Stimulated activated CD8-positive, alpha-beta memory T cell treated with anti-CD3 and anti-CD28 coated beads, Interleukin-4, amount 100 ng/mL, for 48 hours (primary cell): Measurements from ENCODE around the gene KLHDC4.

ENCODE experiments used
- DNase-seq: peaks from one replicate; pipeline ENCODE4 v3.0.0-alpha.2; 2020

Gene KLHDC4

GRCh38 chr16:87697256-87697655, 68.5 kb downstream of the KLHDC4 start:
- DNase-seq: no peak

GRCh38 chr16:87696726-87697125, 69.1 kb downstream of the KLHDC4 start:
- no peak for DNase-seq

- DNase-seq: no peak
These were observed 70.3 kb downstream of the KLHDC4 start for GRCh38 chr16:87695534-87695933.

GRCh38 chr16:87694441-87695125, 71.2 kb downstream of the KLHDC4 start:
- DNase-seq: no peak

- DNase-seq: no peak
These were observed 72.0 kb downstream of the KLHDC4 start for GRCh38 chr16:87693827-87694226.

GRCh38 chr16:87692756-87693155, 73.0 kb downstream of the KLHDC4 start:
- DNase-seq: no peak

DNA sequence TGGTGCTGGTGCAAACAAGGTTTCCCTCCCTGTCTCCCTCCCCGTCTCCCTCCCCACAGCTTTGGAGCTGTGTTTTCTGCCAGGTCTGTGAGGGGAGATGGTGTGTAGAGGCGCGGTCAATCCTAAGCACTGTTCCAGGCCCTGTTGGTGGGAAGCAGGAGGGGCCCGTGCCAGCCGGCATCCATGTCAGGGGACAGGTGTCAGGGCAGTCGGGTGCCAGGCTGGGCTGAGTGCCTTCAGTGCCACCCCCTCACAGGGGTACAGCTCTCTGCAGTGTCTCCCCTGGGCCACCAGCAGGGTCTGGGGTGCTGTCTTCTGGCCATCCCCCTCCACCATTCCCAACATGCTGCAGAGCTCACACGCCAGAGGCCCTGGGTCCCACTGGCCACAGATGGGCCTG, 73.6 kb downstream of the KLHDC4 start:
- no peak for DNase-seq

- no peak for DNase-seq
These were observed 74.1 kb downstream of the KLHDC4 start for GRCh38 chr16:87691686-87692079.

DNA sequence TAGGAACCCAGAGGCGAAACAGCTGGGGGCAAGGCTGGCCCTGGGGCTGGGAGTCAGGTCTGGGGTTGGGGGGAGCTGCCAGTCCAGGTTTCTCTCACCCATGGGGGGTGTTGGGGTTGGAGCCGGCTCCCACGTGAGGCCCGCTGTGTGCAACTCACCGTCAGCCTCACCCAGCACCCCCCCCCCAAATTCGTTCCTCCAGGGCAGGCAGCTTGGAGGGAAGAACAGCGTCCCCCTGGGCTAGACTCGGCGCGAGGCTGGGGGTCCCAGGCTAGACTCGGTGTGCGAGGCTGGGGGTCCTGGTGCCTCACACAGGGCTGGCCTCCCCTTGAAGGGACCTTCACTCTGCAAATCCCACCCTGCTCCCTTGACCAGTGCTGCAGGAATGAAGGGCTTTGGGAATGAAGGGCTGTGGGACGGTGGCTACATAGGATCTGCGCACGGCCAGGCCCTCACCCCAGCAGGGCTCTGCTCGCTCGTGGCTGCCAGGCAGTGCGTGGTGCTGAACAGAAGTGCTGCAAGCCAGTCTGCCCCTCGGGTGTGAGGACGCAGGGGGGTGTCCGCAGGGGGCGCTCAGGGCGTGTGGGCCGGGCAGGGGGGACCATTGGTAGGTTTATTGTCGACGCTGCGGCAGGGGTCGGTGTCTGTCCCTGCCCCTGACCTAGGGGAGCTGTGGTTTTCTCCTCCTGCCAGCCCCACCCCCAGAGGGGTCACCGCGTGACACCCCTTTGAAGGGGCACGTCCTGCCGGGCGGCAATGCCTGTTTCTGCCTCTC, 74.7 kb downstream of the KLHDC4 start:
- DNase-seq: no peak

GRCh38 chr16:87689956-87690465, 75.8 kb downstream of the KLHDC4 start:
- DNase-seq: no peak

DNA sequence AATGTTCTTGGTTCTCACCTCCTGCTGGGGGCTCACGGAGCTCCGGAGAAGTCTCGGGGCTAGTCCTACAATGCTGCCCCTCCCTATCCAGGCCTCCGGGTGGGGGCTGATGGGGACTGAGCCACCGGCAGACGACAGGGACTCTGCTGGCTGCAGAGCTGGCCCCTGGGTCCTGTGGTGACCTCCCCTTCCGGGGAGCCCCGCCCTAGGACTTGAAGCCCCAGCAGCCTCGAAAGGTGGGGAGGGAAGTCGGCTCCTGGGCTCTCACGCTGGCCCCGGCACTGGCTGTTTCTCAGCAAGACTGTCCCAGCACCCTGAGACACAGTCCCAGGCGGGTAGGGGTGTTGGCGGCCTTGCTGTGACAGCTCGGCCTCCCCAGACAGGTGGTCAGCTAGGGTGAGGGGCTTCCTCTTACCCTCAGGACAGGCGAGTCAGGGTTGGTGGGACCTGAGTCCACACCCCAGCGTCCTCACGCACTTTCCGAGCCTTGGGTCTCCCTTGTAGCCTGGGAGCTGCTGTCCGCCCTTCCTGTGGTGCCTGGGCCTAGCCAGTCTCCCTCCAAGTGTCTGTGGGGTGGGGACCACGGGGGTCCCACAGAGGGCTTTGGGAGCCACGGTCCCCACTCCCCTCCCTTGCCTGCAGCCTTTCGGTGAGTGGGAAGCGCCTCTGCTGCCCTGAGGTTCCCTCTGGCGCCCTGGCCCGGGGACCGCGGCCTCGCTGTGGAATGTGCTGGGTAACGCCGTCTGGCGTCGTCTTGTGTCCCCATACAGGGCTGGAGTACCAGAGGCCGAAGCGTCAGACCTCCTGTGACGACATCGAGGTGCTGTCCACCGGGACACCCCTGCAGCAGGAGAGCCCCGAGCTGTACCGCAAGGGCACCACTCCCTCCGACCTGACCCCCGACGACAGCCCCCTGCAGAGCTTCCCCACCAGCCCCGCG, 76.6 kb downstream of the KLHDC4 start:
- DNase-seq: no peak

- no peak for DNase-seq
These were observed 77.7 kb downstream of the KLHDC4 start for GRCh38 chr16:87687998-87688529.

DNA sequence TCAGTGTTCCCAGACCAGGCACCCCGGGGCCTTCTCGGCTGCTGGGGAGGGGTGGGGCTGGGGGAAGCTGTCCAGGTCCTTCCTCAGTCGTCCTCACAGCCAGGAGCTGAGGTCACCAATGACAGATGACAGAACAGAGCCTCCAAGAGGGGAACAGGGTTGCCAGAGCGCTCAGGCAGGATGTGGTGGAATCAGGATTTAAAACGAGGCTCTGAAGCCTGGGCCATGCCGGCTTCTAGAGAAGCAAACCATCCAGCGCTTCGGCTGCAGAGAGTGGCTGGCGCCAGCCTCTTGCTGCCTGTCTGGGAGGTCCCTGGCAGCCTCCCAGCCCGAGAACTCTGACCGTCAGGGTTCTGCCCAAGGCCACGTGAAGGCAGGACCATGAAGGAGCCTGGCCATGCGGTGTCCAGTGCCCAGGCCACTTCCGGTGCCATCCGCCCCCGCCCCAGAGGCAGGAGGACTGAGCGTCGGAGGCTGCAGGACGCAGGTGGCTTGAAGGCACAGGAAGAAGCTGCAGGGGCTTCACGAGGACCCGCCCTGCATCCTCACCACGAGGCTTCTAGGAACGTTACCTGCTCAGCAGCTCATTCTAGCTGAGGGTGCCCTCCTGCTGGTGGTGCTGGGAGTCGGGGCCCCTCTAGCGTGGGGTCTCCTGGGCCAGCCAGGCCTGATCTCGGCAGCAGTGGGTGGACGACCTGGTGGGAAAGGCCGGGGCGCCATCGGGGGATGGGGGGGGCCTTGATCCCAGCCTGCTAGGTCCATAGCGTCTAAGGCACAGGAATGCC, 78.5 kb downstream of the KLHDC4 start:
- DNase-seq: no peak

DNA sequence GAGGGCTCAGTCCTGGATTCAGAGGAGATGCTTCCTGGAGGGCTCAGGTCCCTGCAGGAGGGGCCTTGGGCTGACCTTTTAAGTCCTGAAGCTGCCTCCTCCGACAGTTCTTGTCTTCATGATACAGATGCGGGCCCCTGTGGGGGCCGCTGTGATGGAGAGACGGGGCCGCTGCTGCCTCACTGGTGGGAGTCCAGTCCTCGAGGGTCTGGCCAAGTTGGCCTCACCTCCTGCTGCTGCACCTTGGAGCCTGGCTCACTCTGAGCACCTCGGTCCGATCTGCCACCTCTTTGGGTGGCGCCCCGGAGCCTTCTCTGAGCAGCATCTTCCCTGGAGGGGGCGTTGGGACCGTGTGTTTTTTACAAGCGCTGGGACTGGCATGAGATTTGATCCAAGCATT, 79.1 kb downstream of the KLHDC4 start:
- no peak for DNase-seq

DNA sequence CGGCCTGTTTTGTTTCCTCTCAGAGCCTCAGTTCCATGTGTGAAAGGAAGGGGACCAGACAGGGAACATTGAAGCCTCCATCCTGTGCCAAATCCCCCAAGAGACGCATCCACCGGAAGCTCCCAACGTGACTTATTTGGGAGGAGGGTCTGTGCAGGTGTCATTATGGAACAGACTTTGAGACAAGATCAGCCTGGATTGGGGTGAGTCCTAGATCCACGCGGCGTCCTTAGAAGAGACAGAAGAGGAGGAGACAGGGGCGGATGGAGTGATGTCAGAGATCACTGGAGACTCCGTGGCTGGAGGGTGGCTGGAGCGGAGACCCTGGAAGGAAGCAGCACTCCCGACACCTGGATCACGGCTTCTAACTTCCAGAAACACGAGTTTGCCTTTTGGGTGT, 80.0 kb downstream of the KLHDC4 start:
- DNase-seq: no peak

DNA sequence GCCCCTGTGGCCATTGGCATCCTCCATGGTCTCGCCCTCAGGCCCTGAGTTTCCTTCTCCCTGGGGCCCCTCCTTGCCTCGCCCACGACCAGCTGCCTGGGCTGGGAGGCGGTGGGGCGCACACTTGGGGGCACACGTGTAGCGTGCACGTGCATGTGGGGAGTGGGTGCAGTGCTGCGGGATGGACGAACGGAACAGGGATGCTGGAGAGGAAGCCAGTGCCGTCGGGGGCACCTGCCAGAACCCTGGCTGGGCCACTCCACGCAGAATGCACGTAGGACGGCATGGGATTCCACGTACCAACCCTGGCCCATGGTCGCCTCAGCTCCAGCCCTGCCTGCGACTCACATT, 80.4 kb downstream of the KLHDC4 start:
- no peak for DNase-seq

DNA sequence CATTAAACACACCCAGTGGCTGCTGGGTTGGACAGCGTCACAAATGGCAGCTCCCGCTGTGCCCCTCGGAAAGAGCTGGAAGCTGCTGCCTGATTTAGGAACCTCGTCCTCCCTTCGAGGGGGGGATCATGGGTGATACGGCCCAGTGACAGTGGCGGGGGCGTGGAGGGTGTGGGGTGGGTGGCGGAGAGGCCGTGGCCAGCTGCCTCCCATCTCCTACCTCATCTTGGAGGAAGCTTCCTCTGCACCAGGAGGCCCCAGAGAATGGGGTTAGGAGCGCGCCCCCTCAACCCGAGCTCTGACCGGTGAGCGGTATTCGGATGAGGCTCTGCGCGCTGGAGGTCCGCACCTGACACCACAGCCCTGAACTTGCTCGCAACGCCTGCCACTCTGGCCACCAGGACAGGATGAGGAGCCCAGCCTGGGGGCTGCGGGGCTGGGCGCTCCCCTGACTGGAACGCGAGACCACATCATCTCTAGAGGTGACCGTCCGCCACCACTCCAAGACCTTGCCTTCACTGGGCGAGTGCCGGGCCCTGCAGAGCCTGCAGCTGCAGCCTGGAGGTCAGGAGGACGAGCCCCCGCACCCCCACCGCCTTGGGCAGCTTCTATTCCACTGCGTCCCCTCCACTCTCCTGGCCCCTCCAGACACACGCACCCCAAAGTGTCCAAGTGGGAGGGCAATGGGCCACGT, 80.9 kb downstream of the KLHDC4 start:
- DNase-seq: no peak

DNA sequence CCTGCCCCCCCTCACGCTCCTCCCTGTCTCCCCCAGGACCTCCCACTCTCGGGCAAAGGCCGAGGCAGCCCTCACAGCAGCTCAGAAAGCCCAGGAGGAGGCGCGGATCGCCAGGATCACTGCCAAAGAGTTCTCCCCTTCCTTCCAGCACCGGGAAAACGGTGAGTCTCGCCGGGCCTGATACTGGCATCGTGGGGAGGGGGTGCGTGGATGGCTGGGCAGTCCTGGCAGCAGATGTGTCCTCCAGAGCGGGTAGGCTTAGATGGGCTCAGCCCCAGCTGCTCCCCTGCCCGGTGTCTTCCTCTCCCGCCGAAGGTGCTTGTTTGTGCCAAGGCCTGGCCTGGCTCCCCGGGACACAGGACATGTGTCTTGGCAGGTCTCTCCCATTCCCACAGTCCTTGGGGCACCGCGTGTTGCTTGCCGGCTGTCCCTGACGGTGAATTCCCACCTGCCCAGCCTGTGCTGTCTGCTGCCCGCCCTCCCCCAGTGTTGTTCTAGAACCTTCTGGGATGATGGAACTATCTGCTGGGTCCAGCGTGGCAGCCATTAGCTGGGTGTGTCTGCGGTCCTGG, 81.6 kb downstream of the KLHDC4 start:
- no peak for DNase-seq

- no peak for DNase-seq
These were observed 82.9 kb downstream of the KLHDC4 start for GRCh38 chr16:87682852-87683399.

DNA sequence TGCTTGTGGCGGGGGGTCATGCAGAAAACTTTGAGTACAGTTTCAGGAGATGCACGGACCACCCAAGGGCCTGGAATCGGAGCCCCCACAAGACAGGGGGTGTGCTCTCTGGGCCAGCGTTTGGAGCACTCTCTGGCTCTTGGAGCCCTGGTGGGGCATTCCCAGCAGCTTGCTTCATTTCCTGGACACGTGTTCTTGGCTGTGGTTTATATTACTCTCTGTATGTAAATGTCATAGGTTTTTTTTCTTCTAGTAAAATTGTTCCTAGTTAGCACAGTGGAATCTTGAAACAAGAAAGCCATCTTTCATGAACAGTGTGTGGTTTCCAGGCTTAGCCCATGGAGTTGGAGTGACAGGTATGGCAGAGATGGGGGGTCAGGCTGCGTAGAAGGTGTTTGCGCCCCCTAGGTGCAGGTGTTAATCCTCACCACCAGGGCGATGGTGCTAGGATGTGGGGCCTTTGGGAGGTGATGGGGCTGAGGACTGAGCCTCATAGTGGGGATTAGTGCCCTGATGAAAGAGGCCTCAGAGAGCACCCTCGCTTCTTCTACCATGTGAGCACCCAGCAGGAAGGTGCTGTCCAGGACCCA, 83.7 kb downstream of the KLHDC4 start:
- peak; percentile 46 for DNase-seq
